ENCODE data around the gene ARL2BP. TPM values are rescaled to one million over a fixed set of nuclear protein-coding genes. Genes with fewer than 3 reads are reported as not detected.

ARL2BP gene
- total RNA-seq, 1 donor from 2014 or later, result 49.4 TPM

DNA sequence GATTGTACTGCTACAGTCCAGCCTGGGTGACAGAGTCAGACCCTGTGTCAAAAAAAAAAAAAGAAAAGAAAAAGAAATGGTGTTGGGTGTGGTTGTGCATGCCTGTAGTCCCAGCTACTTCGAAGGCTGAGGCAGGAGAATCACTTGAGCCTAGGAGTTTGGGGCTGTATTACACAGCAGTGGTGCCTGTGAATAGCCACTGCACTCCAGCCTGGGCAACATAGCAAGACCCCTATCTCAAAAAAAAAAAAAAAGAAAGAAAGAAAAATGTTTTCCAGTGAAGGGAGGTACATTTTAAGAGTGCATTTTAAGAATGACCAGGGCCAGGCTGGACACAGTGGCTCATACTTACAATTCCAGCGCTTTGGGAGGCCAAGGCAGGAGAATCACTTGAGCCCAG is 6.3 kb downstream of the ARL2BP start:
- DNase-seq (ENCODE audit: extremely low spot score, unreplicated experiment), result no peak
- Mint-ChIP-seq H3K9me3 (no peaks in the 10 kb centered on the region), H3K4me1 (ENCODE audit: unreplicated experiment) (no peaks in the 10 kb centered on the region), H3K36me3 (peaks cover 22% of the 10 kb centered on the region), H3K27me3 (no peaks in the 10 kb centered on the region), H3K27ac (no peak overlapping the region), H3K4me3 (no peak overlapping the region)
- TF ChIP-seq, protein P1, sequence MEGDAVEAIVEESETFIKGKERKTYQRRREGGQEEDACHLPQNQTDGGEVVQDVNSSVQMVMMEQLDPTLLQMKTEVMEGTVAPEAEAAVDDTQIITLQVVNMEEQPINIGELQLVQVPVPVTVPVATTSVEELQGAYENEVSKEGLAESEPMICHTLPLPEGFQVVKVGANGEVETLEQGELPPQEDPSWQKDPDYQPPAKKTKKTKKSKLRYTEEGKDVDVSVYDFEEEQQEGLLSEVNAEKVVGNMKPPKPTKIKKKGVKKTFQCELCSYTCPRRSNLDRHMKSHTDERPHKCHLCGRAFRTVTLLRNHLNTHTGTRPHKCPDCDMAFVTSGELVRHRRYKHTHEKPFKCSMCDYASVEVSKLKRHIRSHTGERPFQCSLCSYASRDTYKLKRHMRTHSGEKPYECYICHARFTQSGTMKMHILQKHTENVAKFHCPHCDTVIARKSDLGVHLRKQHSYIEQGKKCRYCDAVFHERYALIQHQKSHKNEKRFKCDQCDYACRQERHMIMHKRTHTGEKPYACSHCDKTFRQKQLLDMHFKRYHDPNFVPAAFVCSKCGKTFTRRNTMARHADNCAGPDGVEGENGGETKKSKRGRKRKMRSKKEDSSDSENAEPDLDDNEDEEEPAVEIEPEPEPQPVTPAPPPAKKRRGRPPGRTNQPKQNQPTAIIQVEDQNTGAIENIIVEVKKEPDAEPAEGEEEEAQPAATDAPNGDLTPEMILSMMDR (conservative IDR thresholded peaks at IDR 0.05), result no peak

DNA sequence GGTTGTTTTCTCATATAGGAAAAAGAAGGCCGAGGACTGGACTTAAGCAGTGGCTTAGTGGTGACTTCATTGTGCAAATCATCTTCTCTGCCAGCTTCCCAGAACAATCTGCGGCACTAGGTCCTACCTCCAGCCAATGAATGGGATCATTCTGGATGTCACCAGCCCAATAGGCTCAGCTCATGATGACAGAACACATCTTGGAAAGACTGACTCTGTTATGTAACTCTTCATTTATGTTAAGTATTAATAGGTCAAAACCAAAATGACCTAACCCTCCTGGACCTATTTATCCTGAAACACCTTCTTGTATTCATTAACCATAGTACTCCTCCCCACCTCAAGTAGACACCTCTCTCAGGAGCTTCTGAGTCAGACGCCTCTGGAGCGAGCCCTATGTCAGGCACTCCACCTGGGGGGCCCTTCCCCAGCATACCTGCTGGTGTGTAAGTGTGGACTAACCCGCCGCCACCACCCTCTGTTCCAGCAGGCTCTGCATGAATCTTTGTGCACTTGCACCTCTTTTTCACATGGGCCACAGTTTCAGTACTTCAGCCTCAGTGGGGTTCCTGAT is 7.2 kb downstream of the ARL2BP start:
- TF ChIP-seq, protein P1 (conservative IDR thresholded peaks at IDR 0.05), result no peak
- H3K27ac Mint-ChIP-seq, result no peak overlapping the region
- no peaks in the 10 kb centered on the region for H3K4me1 Mint-ChIP-seq (ENCODE audit: unreplicated experiment)
- H3K36me3 Mint-ChIP-seq, result peaks cover 22% of the 10 kb centered on the region
- no peaks in the 10 kb centered on the region for H3K9me3 Mint-ChIP-seq
- H3K4me3 Mint-ChIP-seq, result no peak overlapping the region
- peak; percentile 45 for DNase-seq (ENCODE audit: extremely low spot score, unreplicated experiment)
- no peaks in the 10 kb centered on the region for H3K27me3 Mint-ChIP-seq

DNA sequence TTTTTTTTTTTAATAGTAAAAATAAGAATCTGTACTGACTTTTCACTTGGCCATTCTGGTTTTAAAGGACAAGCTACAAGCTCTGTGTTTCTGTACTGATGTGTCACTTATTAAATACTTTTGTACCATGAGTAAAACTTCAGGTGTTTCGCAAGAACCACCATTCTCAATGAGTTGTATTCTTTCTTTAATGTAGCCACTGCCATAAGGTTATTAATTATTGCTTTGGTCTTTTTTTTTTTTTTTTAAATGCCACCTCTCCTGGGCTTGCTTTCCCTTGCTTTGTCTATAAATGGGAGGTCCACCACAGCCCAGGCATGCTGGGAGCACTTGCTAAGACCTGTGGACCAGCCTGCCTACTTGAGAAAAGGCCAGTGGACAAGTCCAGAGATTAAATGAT is 8.4 kb downstream of the ARL2BP start:
- no peak overlapping the region for H3K27ac Mint-ChIP-seq
- no peak for DNase-seq (ENCODE audit: extremely low spot score, unreplicated experiment)
- H3K9me3 Mint-ChIP-seq, result no peaks in the 10 kb centered on the region

DNA sequence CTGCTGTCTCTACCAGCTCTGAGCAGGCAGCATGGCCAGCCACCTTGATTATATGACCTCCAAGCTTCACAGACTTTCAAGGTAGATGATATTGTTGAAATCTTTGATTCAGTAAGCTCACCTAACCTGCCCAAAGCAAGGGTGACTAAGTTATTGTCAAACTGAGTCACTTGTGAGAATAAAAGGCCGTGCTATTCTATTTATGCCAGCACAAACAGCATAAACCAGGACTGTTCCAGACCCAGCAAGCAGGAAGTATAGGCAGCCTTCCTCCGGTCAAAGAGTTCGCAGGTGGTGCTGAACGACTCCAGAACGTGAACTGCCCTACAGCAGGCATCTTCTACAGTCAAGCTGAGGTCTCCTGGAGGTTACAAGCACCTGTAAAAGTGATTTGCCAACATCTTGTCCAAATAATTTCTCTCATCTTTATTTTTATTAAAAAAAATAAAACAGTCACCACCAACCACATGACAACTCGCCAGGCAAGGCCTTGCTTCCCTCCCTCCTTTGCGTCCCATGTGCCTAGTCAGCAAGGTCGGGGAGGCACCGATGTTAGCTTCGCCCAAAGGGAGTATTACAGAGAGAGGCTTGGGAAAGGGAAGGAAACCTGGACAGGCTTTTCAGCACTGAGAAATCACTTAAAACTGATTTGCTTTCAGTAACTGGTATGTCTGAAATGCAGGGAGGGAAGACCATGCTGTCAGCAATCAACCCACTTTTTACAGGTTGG is 10.8 kb downstream of the ARL2BP start:
- Mint-ChIP-seq H3K27me3 (no peaks in the 10 kb centered on the region), H3K4me1 (ENCODE audit: unreplicated experiment) (peaks cover 8% of the 10 kb centered on the region), H3K4me3 (no peak overlapping the region), H3K36me3 (peaks cover 7% of the 10 kb centered on the region), H3K27ac (peak overlapping the region; percentile 46), H3K9me3 (no peaks in the 10 kb centered on the region)
- peak; percentile 36 for DNase-seq (ENCODE audit: extremely low spot score, unreplicated experiment)
- TF ChIP-seq, protein P1 (conservative IDR thresholded peaks at IDR 0.05), result no peak

More for the DNA sequence above, 8.4 kb downstream of the ARL2BP start:
- TF ChIP-seq, protein P1 (conservative IDR thresholded peaks at IDR 0.05), result no peak
- H3K36me3 Mint-ChIP-seq, result peaks cover 18% of the 10 kb centered on the region
- no peaks in the 10 kb centered on the region for H3K4me1 Mint-ChIP-seq (ENCODE audit: unreplicated experiment)
- no peak overlapping the region for H3K4me3 Mint-ChIP-seq
- H3K27me3 Mint-ChIP-seq, result no peaks in the 10 kb centered on the region

DNA sequence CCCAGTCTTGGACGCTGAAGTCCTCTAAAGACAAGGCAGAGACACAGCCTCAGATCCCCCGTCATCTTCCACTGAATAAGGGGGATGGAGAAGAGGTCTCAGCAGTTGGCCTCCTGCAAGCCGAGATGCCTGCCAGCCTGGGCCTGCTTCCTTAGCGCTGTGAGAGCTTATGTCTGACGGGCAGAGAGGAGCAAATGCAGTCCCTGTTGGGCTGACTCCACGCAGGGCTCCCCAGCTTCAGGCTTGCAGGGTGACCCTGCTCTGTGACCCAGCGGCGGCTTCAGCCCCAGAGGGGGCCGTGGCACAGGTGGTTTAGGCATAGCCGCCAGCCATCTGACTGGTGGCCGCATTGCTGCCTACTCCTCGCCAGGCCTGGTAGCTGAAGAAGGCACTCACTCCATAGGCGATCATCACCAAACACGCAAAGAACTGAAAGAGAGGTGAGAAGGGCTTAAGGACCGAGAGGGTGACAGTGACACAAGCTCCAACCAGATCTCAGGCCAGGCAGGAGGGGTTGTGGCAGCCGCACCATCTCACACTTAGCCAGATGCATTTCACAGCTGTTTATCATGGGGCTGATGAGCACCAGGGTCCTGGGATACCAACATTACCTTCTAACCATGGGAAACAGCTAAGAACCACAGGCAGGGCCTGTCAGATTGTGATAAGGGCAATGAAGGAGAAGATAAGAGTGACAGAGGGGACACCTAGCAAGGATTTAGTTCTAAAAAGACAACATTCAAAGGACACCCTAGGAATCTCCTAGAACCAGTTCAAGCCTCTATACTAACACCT is 11.7 kb downstream of the ARL2BP start:
- DNase-seq (ENCODE audit: extremely low spot score, unreplicated experiment), result peak; percentile 48
- no peak overlapping the region for H3K4me3 Mint-ChIP-seq
- H3K4me1 Mint-ChIP-seq (ENCODE audit: unreplicated experiment), result peaks cover 8% of the 10 kb centered on the region
- H3K27ac Mint-ChIP-seq, result no peak overlapping the region
- H3K9me3 Mint-ChIP-seq, result no peaks in the 10 kb centered on the region
- H3K27me3 Mint-ChIP-seq, result no peaks in the 10 kb centered on the region
- peaks cover 7% of the 10 kb centered on the region for H3K36me3 Mint-ChIP-seq
- TF ChIP-seq, protein P1 (conservative IDR thresholded peaks at IDR 0.05), result no peak

Measured in type B pancreatic cell (in vitro differentiated cells).